Vagina (tissue), 2 donors: Measurements from ENCODE around the gene MRPL52. TPM values are rescaled to one million over a fixed set of nuclear protein-coding genes. Genes with fewer than 3 reads are reported as not detected.

Experiments
- DNase-seq, 2 donors: peaks; one replicate each; pipeline ENCODE4 v3.0.0-alpha.2; 2017; ENCODE audit errors: extremely low spot score in 2 of 2
- H3K27ac ChIP-seq: fragments of 200-600 bp; sonication (generic); one replicate; pipeline ENCODE4 v1.5.1; 2019
- H3K27me3 ChIP-seq: fragments of 200-600 bp; sonication (generic); one replicate; pipeline ENCODE4 v1.5.1; 2019
- H3K36me3 ChIP-seq, 2 donors: fragments of 200-600 bp; sonication (generic); one replicate each; pipeline ENCODE4 v1.5.1; 2017 to 2019
- H3K4me1 ChIP-seq: fragments of 200-600 bp; sonication (generic); one replicate; pipeline ENCODE4 v1.5.1; 2019
- H3K4me3 ChIP-seq, 2 donors: fragments of 200-600 bp; sonication (generic); 1 replicate in 1 of 2; 2 replicates in 1 of 2; pipeline ENCODE4 v1.5.1; 2016 to 2019
- H3K9me3 ChIP-seq: fragments of 200-600 bp; sonication (generic); one replicate; pipeline ENCODE4 v1.5.1; 2019
- POLR2A ChIP-seq, 2 donors: fragments of 450-650 bp; IDR thresholded peaks; one replicate each; pipeline ENCODE4 v1.6.1; 2017; ENCODE audit warnings: antibody characterized with exemption in 2 of 2, mild to moderate bottlenecking in 2 of 2, moderate library complexity in 2 of 2
- POLR2AphosphoS5 ChIP-seq, 2 donors: sonication (generic); formaldehyde crosslinking; IDR thresholded peaks; one replicate each; pipeline ENCODE4 v1.9.0; 2017; ENCODE audit warnings: antibody characterized with exemption in 2 of 2, mild to moderate bottlenecking in 2 of 2, low read depth in 1 of 2; ENCODE audit not compliant: insufficient read depth in 1 of 2
- intact Hi-C: fragments of 100-400 bp; cut with DNase I; formaldehyde crosslinking; loops from one replicate; pipeline ENCODE4 v1.15.1; 2023
- small RNA-seq: library from RNA; depleted of rRNA; stranded (forward); fragments of <200 nt; gene quantifications from one replicate; pipeline ENCODE3, GENCODE V24; 2016
- total RNA-seq: library from RNA; depleted of rRNA; stranded (reverse); fragments of >200 nt; gene quantifications from one replicate; pipeline ENCODE4 v1.2.3, GENCODE V29; 2016
- TF ChIP-seq, protein P1 (sequence below), 3 experiments: fragments of 450-650 bp in 2 of 3; fragments of 200-600 bp in 1 of 3; sonication (generic) in 1 of 3; IDR thresholded peaks; one replicate each; pipeline ENCODE4 v1.5.1; 2017 to 2019; ENCODE audit warnings: antibody characterized with exemption in 3 of 3, mild to moderate bottlenecking in 2 of 3, moderate library complexity in 2 of 3

MRPL52 gene
- total RNA-seq, 1 donor from 2014 or later = 68.0 TPM

DNA sequence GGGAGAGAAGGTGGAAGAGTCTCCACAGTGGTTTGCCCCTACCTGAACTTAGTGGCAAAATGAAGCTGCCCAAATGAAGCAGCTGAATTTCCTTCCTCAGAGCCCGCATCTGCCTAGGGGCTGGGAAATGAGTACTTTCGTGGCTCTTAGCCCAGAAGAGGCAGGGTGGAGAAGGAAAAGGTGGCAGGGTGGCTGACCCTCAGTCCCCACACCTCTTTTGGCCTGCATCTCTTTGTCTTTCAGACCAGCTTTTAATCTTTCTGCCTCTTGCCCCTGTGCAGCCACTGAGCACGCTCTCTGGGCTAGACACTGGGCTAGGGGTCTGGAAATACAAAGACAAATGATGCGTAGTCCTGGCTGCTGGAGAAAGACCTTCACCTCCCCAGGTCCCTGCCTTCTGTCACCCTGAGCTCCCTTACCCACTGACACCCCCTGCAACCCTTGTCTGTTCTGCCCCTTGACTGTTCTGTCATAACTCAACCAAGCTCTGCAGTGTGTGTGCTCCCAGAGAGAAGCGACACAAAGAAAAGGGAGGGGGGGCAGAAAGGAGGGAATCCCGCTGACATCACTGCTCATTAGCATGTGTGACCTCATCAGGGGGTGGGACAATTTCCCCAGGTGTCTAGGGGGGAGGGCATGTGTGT lies 53.0 kb downstream of the MRPL52 start:
- TF ChIP-seq, protein P1, sequence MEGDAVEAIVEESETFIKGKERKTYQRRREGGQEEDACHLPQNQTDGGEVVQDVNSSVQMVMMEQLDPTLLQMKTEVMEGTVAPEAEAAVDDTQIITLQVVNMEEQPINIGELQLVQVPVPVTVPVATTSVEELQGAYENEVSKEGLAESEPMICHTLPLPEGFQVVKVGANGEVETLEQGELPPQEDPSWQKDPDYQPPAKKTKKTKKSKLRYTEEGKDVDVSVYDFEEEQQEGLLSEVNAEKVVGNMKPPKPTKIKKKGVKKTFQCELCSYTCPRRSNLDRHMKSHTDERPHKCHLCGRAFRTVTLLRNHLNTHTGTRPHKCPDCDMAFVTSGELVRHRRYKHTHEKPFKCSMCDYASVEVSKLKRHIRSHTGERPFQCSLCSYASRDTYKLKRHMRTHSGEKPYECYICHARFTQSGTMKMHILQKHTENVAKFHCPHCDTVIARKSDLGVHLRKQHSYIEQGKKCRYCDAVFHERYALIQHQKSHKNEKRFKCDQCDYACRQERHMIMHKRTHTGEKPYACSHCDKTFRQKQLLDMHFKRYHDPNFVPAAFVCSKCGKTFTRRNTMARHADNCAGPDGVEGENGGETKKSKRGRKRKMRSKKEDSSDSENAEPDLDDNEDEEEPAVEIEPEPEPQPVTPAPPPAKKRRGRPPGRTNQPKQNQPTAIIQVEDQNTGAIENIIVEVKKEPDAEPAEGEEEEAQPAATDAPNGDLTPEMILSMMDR (IDR thresholded peaks at IDR 0.05) = no peak
- TF ChIP-seq POLR2AphosphoS5 (IDR thresholded peaks at IDR 0.05; ENCODE audit: insufficient read depth in 1 of 2, low read depth in 1 of 2) (no peak), POLR2A (IDR thresholded peaks at IDR 0.05) (no peak)
- peaks cover 0 to 15% of the 10 kb centered on the region in 2 donors for H3K36me3 ChIP-seq
- no peaks in the 10 kb centered on the region for H3K27me3 ChIP-seq
- no peak overlapping the region for H3K27ac ChIP-seq
- H3K4me3 ChIP-seq = no peak overlapping the region
- no peak for DNase-seq
- peaks cover 19% of the 10 kb centered on the region for H3K4me1 ChIP-seq
- intact Hi-C loops = no loop called here
- H3K9me3 ChIP-seq = no peaks in the 10 kb centered on the region

DNA sequence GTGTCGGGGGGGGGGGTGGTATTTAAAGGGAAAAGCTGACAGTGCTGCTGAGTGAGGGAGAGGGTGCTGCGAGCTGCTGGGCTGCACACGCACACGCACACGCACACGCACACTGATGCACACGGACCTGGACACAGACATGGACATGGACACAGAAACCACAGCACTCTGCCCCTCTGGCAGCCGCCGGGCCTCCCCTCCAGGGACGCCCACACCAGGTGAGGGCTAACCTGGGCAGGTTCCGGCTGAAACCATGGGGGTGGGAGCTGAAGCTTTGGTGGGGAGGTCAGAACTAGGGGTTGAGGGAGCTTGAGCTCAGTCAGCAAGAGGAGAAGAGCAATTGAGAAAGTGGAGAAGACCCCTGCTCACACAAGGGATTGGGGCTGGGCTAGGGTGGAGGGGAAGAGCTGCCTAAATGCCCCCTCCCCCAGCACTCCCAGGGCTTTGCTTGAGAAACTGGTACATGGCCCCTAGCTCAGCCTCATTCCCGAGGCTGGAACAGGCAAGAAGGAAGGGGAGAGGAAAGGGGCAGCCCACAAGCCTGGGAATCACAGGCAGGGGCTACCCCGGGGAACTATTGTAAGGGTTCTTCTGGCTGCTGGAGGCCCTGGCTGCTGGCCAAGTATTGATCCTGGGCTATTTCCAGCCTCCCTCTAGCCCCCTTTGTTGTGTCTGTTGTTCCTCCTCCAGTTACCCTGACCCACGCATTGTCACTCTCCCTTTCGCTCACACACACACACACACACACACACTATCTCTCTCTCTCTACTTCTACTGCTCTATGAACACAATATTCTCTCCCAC lies 53.7 kb downstream of the MRPL52 start, which contains the start of gene REM2:
Gene REM2 (plus strand): TSS at position 50 of the 804 bp plus-strand sequence. CDS start 66 bp downstream, at position 116.
- no peak within 1 kb of the TSS for H3K27ac ChIP-seq
- DNase-seq = no peak
- H3K4me1 ChIP-seq = peaks cover 24% of the 10 kb centered on the region
- no peaks in the 10 kb centered on the region for H3K27me3 ChIP-seq
- H3K4me3 ChIP-seq = no peak within 1 kb of the TSS
- no peaks in the 10 kb centered on the region for H3K9me3 ChIP-seq
- TF ChIP-seq POLR2AphosphoS5 (IDR thresholded peaks at IDR 0.05; ENCODE audit: insufficient read depth in 1 of 2, low read depth in 1 of 2) = no peak
- TF ChIP-seq, protein P1 (IDR thresholded peaks at IDR 0.05) = no peak
- no peak for TF ChIP-seq POLR2A (IDR thresholded peaks at IDR 0.05)
- intact Hi-C loops = no loop called here
- H3K36me3 ChIP-seq = peaks cover 0 to 8% of the 10 kb centered on the region in 2 donors

DNA sequence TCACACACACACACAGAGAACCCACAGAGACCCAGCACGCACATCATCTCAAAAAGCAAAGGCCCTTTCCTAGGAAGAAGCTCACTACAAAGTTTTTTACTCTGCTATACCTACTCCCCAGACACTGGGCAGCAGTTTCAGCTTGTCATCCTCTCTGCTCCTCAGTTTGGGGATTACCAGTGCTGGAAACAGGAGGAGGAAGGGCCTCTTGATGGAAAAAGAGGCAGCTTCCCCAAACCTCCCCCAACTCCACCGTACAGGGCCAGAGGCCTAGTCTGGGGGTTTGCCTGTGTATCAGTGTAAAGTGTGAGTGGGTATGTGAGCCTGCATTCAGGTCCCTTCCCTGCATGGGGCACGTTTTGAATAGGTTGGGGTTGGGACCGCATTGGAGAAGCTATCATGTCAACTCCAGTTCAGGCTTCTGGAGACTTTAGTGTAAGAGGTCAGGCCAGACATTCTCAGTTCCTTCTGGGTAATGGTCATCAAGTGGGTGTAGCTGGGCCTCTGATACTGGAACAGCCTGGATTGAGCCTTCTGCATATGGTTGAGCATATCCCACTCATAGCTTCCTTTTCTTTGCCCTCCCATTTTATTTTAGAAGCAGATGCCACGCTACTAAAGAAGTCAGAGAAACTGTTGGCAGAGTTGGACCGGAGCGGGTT lies 54.5 kb downstream of the MRPL52 start:
- Histone ChIP-seq H3K27me3 (no peaks in the 10 kb centered on the region), H3K4me3 (no peak overlapping the region), H3K27ac (no peak overlapping the region), H3K9me3 (no peaks in the 10 kb centered on the region), H3K36me3 (no peaks in the 10 kb centered on the region), H3K4me1 (peaks cover 24% of the 10 kb centered on the region)
- TF ChIP-seq, protein P1 (IDR thresholded peaks at IDR 0.05) = no peak
- TF ChIP-seq POLR2A (IDR thresholded peaks at IDR 0.05) (no peak), POLR2AphosphoS5 (IDR thresholded peaks at IDR 0.05; ENCODE audit: insufficient read depth in 1 of 2, low read depth in 1 of 2) (no peak)
- intact Hi-C loops = no loop called here
- DNase-seq = no peak

Small RNAs within 50 kb of the gene (small RNA-seq; reads per million reads assigned to genes)
- gene RF00019 = not detected

Other genes starting within 250 kb of the MRPL52 start
- 145 TPM for gene DAD1, start 240.7 kb upstream of the MRPL52 start, total RNA-seq
- gene ABHD4, start 231.6 kb upstream of the MRPL52 start, total RNA-seq = 31.9 TPM
- gene OR6J1, start 185.5 kb upstream of the MRPL52 start, total RNA-seq = not detected
- gene OXA1L, start 63.2 kb upstream of the MRPL52 start, total RNA-seq = 90.8 TPM
- 7.4 TPM for gene SLC7A7, start 14.5 kb upstream of the MRPL52 start, total RNA-seq
- 187 TPM for gene MMP14, start 6.7 kb downstream of the MRPL52 start, total RNA-seq
- 137 TPM for gene LRP10, start 41.9 kb downstream of the MRPL52 start, total RNA-seq
- gene REM2, start 53.3 kb downstream of the MRPL52 start, total RNA-seq = 3.9 TPM
- 68.5 TPM for gene RBM23, start 89.3 kb downstream of the MRPL52 start, total RNA-seq
- 65.6 TPM for gene PRMT5, start 99.5 kb downstream of the MRPL52 start, total RNA-seq
- gene HAUS4, start 127.2 kb downstream of the MRPL52 start, total RNA-seq = 65.6 TPM
- gene AJUBA, start 152.7 kb downstream of the MRPL52 start, total RNA-seq = 21.9 TPM
- 16.0 TPM for gene C14orf93, start 180.3 kb downstream of the MRPL52 start, total RNA-seq
- gene PSMB5, start 205.0 kb downstream of the MRPL52 start, total RNA-seq = 92.8 TPM
- gene PSMB11, start 212.3 kb downstream of the MRPL52 start, total RNA-seq = not detected
- gene CDH24, start 227.6 kb downstream of the MRPL52 start, total RNA-seq = 5.4 TPM